B cell (primary cell): ENCODE results near the gene HJURP. TPM values are rescaled to one million over a fixed set of nuclear protein-coding genes. Genes with fewer than 3 reads are reported as not detected.

ENCODE experiments used
- ATAC-seq: fragments of 200-7000 bp; cut with Tn5 transposase; one replicate; pipeline ENCODE4 v1.10.0; 2021; ENCODE audit warnings: low read depth, mild to moderate bottlenecking, moderate number of reproducible peaks, moderate library complexity
- CTCF ChIA-PET: fragments of 350-600 bp; sonication (Branson Sonifier 250); formaldehyde crosslinking; loops from one replicate; lab custom pipeline; 2021; ENCODE audit warnings: antibody characterized with exemption, inconsistent platforms; lab: Charles Lee
- POLR2A ChIA-PET: fragments of 350-600 bp; sonication (Branson Sonifier 250); formaldehyde crosslinking; loops from one replicate; lab custom pipeline; 2021; ENCODE audit warnings: antibody characterized with exemption; lab: Charles Lee
- DNase-seq: peaks from one replicate; pipeline ENCODE4 v3.0.0; 2013
- H2AFZ ChIP-seq: 2 replicates; pipeline ENCODE4 v1.6.1; 2012; ENCODE audit warnings: mild to moderate bottlenecking, low read depth, low read length; ENCODE audit not compliant: insufficient read depth, poor library complexity, severe bottlenecking
- H3K27ac ChIP-seq, 2 donors: 1 replicate in 1 of 2; 2 replicates in 1 of 2; pipeline ENCODE4 v1.5.1; 2012 to 2013; ENCODE audit warnings: low read length in 2 of 2, mild to moderate bottlenecking in 2 of 2, moderate library complexity in 1 of 2
- H3K27me3 ChIP-seq, 4 experiments: fragments of 200-600 bp in 1 of 4; sonication (generic) in 1 of 4; replicated peaks in 1 of 4; 1 replicate in 2 of 4; 2 replicates in 2 of 4; pipeline versions ENCODE4 v1.6.1 to v1.7.0; 2013 to 2016; ENCODE audit warnings: low read length in 3 of 4, mild to moderate bottlenecking in 2 of 4, mixed read lengths in 1 of 4, moderate library complexity in 1 of 4; ENCODE audit not compliant: insufficient read depth in 4 of 4, control insufficient read depth in 3 of 4; ENCODE audit errors: control extremely low read depth in 1 of 4
- H3K36me3 ChIP-seq, 2 experiments: replicated peaks in 1 of 2; 1 replicate in 1 of 2; 2 replicates in 1 of 2; pipeline versions ENCODE4 v1.6.1 to v1.7.1; 2013; ENCODE audit warnings: low read length in 1 of 2; ENCODE audit not compliant: insufficient read depth in 2 of 2, control insufficient read depth in 1 of 2; ENCODE audit errors: control extremely low read depth in 1 of 2, extremely low read depth in 1 of 2
- H3K4me1 ChIP-seq, 2 donors: fragments of 200-600 bp in 1 of 2; sonication (generic) in 1 of 2; 1 replicate in 1 of 2; 2 replicates in 1 of 2; pipeline versions ENCODE4 v1.5.1 to v1.6.1; 2013 to 2017; ENCODE audit warnings: low read length in 2 of 2; ENCODE audit not compliant: control insufficient read depth in 2 of 2, insufficient read depth in 2 of 2
- H3K4me2 ChIP-seq: replicated peaks from 2 replicates; pipeline ENCODE3; 2012; ENCODE audit warnings: mild to moderate bottlenecking, low read depth, low read length; ENCODE audit not compliant: poor library complexity, severe bottlenecking
- H3K4me3 ChIP-seq, 5 experiments: fragments of 200-600 bp in 1 of 5; sonication (generic) in 1 of 5; 1 replicate in 3 of 5; 2 replicates in 2 of 5; pipeline versions ENCODE4 v1.5.1 to v1.7.0; 2011 to 2016; ENCODE audit warnings: low read length in 4 of 5, mild to moderate bottlenecking in 4 of 5, low read depth in 2 of 5, control low read depth in 1 of 5, moderate library complexity in 1 of 5; ENCODE audit not compliant: insufficient read depth in 1 of 5; ENCODE audit errors: control extremely low read depth in 1 of 5, extremely low read depth in 1 of 5
- H3K79me2 ChIP-seq: fragments of 200-600 bp; sonication (generic); one replicate; pipeline ENCODE4 v1.6.0; 2016; ENCODE audit warnings: low read length; ENCODE audit not compliant: control insufficient read depth, insufficient read depth
- H3K9ac ChIP-seq: fragments of 200-600 bp; sonication (generic); 2 replicates; pipeline ENCODE4 v1.6.1; 2017; ENCODE audit warnings: mild to moderate bottlenecking, low read length, moderate library complexity
- H3K9me3 ChIP-seq, 3 donors: one replicate each; pipeline versions ENCODE4 v1.6.1 to v1.7.1; 2013; ENCODE audit warnings: low read length in 2 of 3; ENCODE audit not compliant: control insufficient read depth in 2 of 3, insufficient read depth in 1 of 3; ENCODE audit errors: control extremely low read depth in 1 of 3
- H4K20me1 ChIP-seq: 2 replicates; pipeline ENCODE4 v1.6.0; 2012; ENCODE audit warnings: mild to moderate bottlenecking, low read length; ENCODE audit not compliant: insufficient read depth, control insufficient read depth, poor library complexity, severe bottlenecking
- H3K27ac Mint-ChIP-seq: one replicate; pipeline ENCODE4 v1.8.0; 2021; ENCODE audit warnings: mixed read lengths
- H3K27me3 Mint-ChIP-seq: one replicate; pipeline ENCODE4 v1.8.0; 2021; ENCODE audit warnings: mixed read lengths
- H3K4me1 Mint-ChIP-seq: one replicate; pipeline ENCODE4 v1.8.0; 2021; ENCODE audit warnings: mixed read lengths
- H3K4me3 Mint-ChIP-seq: one replicate; pipeline ENCODE4 v1.8.0; 2021; ENCODE audit warnings: mixed read lengths
- H3K9me3 Mint-ChIP-seq: one replicate; pipeline ENCODE4 v1.8.0; 2022; ENCODE audit warnings: mixed read lengths; ENCODE audit not compliant: insufficient read depth
- CTCF ChIP-seq: fragments of 200-600 bp; IDR thresholded peaks from one replicate; pipeline ENCODE4 v1.8.0; 2022; ENCODE audit warnings: antibody characterized with exemption, mild to moderate bottlenecking
- EZH2 ChIP-seq: IDR thresholded peaks from 2 replicates; pipeline ENCODE4 v1.6.1; 2012; ENCODE audit warnings: borderline replicate concordance, low read depth, mild to moderate bottlenecking, moderate library complexity, low read length; ENCODE audit not compliant: insufficient read depth, poor library complexity, severe bottlenecking
- WGBS: methylation state at CpG from one replicate; pipeline ENCODE4 v1.1.5; 2013; ENCODE audit warnings: missing lambda C conversion rate; ENCODE audit not compliant: insufficient coverage; 5-methylcytosine and 5-hydroxymethylcytosine counted together
- intact Hi-C: fragments of 100-400 bp; cut with micrococcal nuclease; formaldehyde crosslinking; loops from one replicate; pipeline ENCODE4 v1.10.0; 2022
- polyA plus RNA-seq: library from polyadenylated mRNA; depleted of rRNA; stranded (reverse); fragments of >200 nt; gene quantifications from 2 replicates; pipeline ENCODE4 v1.2.3, GENCODE V29; 2012
- total RNA-seq, 2 donors: library from RNA; stranded (reverse); fragments of 120-200 nt in 1 of 2; gene quantifications; 1 replicate in 1 of 2; 2 replicates in 1 of 2; pipeline versions ENCODE4 v1.2.3 to v1.2.4, GENCODE V29; 2013 to 2022

Gene HJURP
- total and polyA plus RNA-seq, 2 donors (not counting 1 experiment from before 2014, with no cell fraction given), result 0.42 to 0.73 TPM

GRCh38 chr2:233801357-233802131 lies 52.8 kb downstream of the HJURP start:
- DNase-seq, result no peak
- intact Hi-C loops, result no loop called here
- WGBS, result 87% methylated on average over 4 of the region's 9 CpGs

More at GRCh38 chr2:233801357-233802131, 52.8 kb downstream of the HJURP start:
- ChIA-PET CTCF (no interaction called here), POLR2A (no interaction called here)
- no peaks in the 10 kb centered on the region for H3K4me1 ChIP-seq
- H3K27ac ChIP-seq, result no peak overlapping the region
- Mint-ChIP-seq H3K9me3 (peaks cover under 1% of the 10 kb centered on the region), H3K27ac (no peak overlapping the region), H3K4me3 (no peak overlapping the region), H3K27me3 (peaks cover 17% of the 10 kb centered on the region), H3K4me1 (no peaks in the 10 kb centered on the region)
- no peak overlapping the region for H3K9ac ChIP-seq
- H4K20me1 ChIP-seq, result no peaks in the 10 kb centered on the region
- no peak overlapping the region for H3K4me2 ChIP-seq
- no peak for ATAC-seq
- H3K36me3 ChIP-seq, result no peaks in the 10 kb centered on the region
- no peak overlapping the region for H2AFZ ChIP-seq
- peaks cover 0 to 6% (median 0%) of the 10 kb centered on the region in 4 experiments for H3K27me3 ChIP-seq
- no peak overlapping the region for H3K4me3 ChIP-seq
- no peaks in the 10 kb centered on the region for H3K9me3 ChIP-seq
- TF ChIP-seq EZH2 (no peak), CTCF (no peak)
- no peaks in the 10 kb centered on the region for H3K79me2 ChIP-seq
